Activated CD8-positive, alpha-beta memory T cell treated with anti-CD3 and anti-CD28 coated beads for 48 hours (primary cell): ENCODE results near the gene AKAP13.

ENCODE experiments used
- DNase-seq, 3 experiments: peaks; one replicate each; pipeline ENCODE4 v3.0.0-alpha.2; 2020; ENCODE audit warnings: low read depth in 2 of 3, low spot score in 2 of 3

AKAP13 gene

DNA sequence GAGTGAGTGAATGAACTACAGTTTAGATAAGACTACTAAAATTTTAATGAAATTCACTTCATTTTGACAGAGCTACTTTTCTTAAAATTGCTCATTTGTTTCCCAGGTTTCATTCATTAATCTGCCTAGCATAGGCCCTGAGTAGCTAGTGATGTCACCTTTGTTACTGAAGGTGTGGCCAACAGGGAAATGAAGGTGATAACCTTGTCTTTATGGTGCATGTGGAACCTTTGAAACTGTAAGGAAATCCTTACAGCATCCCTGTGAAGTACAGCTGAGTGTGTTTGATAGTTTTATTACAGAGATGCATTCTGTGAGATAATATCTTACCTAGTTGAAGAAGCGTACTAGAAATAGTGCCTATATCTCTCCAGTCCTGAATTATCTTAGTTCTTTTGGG is 112.9 kb downstream of the AKAP13 start:
- DNase-seq: no peak

DNA sequence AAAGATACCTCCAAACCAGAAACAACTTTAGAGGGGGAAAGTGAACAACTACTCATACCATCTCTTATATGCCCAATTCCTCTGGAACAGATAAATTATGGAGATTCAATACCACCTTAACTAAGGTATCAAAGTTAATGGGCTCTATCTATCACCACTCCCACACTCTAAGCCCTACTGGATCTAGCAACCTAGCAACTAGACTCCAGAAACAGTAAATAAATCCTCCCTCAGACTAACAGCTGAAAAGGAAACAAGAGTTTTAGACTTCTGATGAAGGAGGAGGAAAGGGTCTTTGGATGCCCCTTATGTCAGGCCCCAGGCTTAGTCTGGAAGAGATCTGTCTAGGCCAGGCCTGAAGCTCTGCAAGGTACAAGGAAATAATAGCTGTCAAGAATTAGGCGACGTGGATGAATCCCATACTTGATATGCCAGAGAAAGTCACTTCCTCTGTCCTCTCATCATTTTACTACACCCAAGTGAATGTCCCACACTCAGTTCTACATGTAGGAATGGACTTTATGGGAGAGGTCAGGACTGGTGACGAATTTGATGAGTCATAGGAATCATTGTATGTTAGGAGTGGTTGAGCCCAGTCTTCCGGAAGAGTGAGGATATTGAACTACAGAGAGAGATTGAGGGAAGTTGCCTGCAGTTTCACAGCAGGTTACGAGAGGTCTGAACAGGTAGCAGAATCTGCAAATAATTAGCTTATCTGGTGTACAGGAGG is 113.8 kb downstream of the AKAP13 start:
- no peak for DNase-seq

DNA sequence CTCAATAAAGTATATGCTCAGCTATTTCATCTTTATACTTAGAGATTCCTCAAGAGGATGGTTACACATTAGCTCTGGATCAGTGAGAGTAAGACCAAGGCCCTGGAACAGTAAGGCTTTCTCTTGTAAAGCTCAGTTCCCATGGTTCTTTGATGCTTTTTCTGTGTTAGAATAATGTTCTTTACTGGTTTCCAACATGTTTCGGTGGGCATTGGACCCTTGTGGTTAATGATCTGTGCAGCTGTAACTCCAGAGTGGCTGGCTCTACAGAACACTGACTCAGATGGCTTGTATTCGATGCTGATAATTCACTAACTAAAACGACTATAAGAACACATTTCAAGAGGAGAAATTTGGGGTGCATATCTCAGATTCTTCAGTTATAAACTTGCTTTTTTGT is 114.7 kb downstream of the AKAP13 start:
- DNase-seq: no peak

DNA sequence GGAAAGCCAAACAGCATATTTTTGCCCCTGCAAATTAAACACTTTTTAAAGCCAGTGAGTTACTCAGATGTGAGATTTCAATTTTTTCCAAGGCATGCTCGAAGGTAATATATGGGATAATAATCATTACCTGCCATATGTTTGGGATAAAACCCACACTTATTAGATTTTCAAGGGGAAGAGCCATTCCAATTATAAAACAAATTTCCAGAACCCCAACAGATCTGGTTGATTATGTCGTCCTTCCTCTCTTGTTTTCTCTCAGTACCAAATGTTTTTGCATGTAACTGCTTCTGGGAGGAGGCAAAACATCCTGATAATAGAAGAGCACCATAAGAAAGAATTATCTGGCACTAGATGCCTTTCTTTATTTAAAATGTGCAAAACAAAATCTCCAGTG is 115.1 kb downstream of the AKAP13 start:
- DNase-seq: no peak

DNA sequence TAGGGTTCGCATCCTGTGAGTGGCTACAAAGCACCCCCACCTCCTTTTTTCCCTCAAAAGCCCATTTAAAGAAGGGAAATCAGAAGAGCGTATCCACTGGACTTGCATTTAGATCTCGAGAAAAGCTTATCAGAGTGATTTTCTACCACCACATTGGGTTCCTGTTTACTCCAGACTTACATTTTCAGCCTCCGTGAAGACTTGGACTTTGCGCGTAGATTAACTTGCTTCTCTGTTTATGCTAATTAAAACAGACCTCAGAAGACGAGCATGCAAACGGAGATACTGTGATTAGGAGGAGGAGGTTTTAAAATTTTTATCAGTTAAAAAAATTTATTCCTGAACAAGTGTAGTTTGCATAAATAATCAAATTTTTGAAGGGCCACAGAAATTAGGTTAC is 115.7 kb downstream of the AKAP13 start:
- DNase-seq: no peak

DNA sequence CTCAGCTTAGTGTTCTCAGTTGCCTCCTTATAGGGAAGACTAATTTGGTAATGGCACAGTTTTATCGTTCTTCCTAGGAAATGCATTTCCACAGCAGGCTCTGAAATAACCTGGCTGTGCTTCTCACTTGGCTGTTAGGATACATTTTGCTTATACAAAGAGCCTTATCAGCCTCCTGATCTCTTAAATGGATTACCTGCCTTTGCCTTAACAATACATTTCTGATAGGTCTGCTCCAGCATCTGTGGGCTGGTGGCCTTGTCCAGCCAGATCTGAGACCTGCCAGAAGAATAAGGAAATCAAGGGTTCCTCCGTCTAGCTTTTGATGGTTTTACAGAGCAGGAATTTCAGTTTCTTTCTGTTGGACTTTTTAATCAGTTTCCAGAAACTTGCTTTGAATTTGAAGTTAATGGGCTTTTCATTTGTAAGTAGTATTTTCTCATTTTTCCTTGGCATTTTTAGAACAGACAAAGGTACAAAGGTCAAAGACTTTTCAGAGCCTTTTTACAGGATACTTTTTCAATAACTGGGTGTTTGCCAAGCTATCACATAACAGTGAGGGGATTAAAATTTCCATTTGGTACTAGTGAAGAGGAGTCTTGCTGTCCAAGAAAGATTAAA is 116.3 kb downstream of the AKAP13 start:
- DNase-seq: no peak

DNA sequence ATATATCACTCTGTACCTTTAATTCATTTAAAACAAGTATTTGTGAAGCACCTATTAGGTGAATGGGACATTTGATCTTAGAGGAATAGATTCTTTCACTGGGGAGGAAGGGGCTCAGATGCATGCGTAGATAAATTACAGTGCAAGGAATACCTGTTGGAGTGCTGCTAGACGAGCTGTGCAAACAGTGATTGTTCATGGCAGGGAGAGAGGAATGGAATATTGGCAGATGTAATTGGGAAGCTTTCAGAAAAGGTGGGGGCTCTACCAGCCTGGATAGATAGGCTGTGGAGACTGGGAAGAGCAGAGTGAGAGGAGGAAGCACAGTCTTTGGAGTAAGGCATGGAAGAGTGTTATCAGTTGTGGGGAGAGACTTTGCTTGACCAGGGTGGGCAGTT is 116.8 kb downstream of the AKAP13 start:
- DNase-seq: no peak

DNA sequence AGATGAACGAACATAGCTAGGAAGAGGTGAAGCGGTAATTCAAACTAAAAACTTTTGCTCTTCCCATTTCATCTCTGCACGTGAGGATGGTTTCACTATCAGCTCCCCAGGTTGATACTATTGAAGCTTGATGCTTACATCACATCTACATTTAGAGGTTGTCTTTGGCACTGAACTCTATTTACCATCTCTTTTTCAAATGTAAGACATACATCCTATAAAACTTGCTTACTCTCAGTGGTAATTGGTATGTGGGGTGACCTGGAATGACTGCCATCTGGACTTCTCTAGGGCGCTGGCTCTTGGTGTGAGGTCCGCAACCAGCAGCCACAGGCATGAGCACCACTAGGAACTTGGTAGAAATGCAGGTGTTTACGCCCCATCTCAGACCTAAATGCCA is 118.1 kb downstream of the AKAP13 start:
- DNase-seq: no peak

DNA sequence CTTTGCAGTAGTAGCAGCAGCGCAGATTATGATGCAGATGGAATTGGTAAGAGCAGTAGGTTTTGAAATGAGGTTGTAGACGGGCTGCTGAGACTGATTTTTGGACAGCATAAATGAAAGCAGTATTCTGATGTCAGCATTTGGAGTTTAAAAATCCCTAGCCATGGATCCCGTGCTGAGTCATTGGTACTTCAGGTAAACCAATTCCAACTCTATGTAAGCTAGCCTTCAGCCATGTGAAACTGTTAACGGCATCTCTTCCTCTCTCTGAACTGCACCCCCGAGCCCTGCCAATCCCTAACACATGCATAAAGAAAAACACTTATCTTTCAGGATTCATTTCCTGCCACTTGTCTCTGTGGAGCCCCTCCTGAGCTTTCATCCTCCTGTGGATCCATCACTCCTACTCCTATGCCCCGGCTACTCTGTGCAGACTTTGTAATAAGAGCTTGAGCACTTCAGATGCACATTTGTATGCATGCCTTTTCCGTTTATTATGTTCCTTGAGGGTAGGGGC is 119.0 kb downstream of the AKAP13 start:
- DNase-seq: no peak

DNA sequence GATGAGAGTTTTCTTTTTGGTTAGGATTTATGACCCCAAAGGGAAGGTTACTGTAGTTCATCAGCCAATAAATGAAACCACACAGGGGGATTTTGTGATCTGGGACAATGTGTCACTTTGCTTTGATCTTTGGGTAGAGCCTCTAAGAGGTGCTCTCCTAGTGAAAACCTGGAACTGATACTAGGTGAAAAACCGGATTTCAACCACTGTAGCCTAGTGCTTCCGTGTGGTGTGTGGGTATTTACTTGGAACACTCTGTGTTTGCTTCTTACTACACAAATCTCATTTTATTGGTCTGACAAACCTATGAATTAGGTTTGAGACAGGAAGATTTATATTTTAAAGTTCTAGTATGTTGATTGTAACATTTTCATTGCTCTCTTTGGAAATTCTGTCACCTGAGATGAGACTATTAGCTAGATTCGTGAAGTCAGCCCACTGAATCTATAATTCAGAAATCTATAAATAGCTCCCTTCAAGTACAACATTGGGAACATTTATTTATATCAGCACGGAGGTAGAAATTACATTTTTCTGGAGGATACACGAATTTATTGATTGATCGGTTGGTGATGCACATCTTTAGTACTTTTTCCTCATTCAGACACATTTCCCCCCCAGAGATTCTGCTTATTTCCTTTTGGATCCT is 119.8 kb downstream of the AKAP13 start:
- no peak for DNase-seq

DNA sequence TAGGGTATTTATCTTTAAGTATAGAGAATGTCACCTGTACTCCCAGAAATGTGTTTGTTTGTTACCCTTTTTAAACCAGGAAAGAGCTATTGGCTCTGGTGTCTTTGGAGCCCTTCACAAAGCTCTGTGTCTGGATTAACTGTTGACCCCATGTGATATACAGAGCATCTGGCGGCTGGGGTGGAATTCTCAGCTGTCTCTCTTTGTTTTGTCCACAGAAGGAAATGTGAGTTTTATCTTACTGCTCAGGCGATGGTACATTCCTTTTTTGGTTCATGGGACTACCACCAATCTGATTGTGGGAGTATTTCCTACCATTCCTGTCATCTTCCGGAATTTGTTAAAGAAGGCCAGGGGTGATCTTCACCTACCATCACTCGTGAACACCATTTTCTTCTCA is 120.3 kb downstream of the AKAP13 start:
- DNase-seq: no peak

DNA sequence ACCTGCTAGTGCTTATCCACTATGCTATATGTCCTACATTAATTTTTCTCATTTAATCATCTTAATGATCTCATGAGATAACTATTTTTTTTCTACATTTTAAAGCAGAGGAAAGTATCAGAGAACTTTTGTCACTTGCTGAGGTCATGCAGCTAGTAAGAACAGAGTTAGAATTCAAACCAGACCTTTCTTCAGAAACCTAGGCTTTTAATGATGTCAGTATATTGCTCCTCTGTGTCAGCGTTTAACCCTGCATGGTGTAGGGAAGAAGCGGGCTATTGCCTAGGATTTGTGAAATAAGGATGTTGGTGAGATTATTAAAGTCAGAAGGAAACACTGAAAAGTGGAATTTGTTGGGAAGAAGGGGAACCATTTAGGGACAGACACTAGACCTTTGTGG is 121.2 kb downstream of the AKAP13 start:
- DNase-seq: no peak

DNA sequence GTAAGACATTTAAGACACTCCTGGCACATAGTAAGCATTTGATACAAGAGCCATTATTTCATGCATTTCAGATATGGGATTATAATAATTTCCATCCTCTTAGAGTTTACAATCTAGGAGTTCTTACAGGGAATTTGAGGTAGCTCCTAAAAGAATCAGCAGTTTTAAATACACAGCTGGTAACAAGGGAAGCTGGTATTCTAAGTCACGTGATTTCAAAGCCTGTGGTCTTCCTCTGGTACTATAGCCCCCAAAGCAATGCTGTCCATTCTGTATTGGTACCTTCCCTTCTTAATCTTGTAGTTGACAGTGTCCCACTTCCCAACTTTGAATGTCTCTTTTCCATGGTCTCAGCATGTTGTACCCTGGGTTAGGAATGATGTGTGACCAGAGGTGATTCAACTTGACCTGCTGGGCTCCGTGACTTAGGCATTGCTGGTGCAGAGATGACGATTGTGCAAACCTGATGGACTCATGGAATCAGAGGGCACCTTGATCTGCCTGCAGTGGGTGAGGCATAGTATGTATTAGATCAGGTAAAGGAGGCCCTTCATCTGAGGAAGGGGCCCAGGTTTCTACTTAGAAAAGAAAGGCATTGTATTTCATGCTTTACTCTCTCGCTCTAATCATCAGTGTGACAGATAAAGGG is 122.9 kb downstream of the AKAP13 start:
- DNase-seq: no peak

DNA sequence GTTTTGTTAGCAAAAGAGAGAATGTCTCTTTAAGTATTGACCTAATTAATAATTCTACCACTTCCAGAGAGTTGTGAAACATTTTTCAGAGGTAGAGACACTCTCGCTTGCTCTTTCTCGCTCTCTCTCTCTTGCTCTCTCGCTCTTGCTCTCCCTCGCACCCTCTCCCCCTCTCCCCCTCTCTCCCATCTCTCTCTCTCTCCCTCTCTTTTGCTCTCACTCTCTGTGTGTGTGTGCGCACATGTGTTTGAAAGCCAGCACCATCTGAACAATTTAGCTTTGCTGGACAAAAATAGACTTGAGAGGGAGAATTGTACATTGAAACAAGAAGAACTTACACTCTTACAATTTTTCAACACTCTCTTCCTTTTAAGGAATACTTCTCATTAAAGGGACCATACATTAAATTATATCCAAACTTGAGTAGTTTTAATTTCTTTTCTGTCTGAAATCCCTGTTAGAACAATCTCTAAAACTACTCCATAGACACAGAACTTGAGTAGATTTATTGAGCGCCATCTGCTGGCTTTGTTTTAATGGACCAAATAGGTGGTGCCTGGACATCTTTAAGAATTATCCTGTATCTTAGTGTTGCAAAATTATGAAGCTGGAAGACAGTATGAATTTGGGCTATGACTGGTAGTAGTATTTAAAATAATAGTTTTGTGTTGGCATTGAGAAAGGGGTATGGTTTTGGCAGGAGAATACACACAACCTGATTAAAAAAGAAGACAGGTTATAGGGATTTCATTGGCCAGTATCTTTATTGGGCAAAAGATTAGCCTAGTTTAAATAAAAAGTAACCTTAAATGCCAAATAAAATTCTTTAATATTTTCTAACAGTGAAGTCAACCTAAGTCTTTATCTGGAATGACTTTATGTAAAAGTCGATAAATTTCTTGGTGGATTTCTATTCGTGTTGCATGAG is 124.6 kb downstream of the AKAP13 start:
- DNase-seq: no peak

DNA sequence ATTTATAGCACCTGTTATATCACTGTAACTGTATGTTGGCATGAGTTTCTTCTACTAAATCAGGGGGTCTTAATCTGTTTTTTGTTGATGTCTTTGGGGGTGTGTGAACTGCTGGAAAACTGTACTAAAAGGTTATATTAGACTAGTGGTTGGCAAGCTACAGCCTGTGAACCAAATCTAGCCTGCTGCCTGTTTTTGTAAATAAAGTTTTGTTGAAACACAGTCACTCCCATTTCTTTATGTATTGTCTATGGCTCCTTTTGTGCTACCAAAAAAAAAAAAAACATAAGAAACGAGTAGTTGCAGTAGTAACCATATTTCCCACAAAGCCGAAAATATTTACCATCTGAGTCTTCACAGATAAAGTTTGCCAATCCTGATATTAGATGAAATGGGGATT is 126.7 kb downstream of the AKAP13 start:
- DNase-seq: no peak

DNA sequence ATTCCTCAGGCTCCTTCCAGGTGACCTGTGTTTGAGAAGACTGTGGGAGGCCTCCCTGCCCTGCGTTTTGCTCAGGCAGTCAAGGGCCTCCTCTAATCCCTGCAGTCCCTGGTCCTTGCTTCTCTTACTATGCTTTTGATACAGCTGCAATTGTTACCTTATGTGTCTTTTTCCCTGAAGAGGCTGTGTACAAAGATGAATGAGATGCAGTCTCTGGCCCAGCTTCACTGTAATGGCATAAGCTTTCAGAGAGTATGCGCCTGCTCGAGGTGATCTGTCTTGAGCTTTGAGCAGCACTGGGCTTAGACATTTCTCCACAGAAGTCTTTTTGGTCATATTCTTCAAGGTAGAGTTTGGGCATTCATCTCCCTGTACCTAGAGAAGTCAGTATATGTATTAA is 129.6 kb downstream of the AKAP13 start:
- DNase-seq: no peak

DNA sequence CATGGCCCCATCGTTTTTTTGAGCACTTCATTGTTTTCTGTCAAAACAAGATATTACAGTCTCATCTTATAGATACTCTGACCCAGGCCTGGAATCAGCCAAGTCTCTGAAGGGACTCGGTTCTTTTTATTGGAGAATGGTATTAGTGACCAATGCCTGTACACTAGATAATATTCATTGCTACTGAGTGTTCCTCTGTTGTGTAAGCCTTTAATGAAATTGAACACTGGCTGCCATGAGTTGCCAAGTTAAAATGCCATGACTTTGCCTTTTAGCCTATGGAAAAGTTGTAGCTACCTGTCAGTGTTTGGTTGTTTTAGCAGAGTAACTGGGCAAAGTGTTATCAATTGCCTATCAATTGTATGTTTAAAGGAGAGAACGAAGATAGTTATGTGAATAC is 134.0 kb downstream of the AKAP13 start:
- DNase-seq: no peak

DNA sequence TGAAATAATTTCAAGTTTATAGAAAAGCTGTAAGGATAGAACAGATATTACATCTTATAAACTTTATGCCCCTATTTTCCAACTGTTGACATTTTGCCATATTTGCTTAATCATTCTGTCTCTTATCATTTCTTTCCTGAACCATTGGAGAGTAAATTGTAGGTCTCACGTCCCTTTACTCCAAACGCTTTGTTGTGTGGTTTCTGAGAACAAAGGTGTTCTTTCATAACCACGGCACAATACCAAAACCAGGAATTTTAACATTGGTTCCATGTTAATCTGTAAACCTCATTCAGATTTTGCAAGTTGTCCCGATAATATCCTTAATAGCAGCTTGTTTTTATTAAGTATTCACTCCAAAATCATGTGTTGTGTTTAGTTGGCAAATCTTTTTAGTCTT is 134.8 kb downstream of the AKAP13 start:
- DNase-seq: no peak

DNA sequence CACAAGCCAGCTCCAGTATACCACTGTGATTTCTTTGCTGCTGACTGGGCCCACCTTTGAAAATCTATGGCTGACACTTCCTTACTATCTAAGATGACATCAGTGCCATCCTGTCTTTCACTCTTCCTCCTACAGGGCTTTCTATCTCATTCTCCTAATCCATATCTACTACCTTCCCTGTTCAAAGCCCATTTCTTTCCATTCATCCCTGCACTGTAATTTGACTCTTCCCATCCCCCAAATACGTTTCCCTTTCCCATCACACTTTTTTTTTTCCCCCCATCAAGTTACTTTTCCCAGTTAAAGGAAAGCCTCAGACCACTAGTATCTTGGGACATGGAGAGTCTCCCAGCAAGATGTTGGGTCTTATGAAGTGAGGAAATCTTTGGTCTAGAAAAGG is 136.7 kb downstream of the AKAP13 start:
- DNase-seq: no peak

DNA sequence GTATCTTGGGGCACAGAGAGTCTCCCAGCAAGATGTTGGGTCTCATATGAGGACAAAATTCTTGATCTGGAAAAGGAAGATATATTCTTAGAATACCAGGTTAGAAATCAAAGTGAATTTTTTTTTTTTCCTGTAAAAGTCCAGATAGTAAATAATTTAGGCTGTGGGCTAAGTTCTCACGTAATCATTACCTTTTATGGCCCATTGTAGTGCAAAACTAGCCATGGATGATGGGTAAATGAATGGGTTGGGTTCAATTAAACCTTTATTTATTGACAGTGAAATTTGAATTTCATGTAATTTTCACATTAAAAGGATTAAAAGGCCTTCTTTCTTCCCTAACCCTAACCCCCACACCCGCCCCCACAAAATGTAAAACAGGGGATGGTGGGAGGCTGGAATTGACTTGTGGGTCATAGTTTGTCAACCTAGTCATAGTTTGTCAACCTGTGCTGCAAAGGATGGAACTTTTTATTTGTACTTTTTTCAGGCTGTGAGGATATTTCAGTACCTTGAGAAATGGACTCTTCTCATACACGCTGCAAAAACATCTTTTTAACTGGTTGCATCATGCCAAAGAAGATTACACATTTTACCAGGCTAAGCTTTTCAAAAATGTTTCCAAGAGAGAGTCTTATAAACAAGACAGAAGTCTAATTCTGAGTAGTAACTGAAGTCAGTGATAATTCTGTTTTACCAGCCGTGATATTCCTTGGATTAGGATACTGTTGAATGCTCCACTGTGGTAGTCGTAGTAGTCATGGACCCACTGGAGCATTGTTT is 138.8 kb downstream of the AKAP13 start:
- no peak for DNase-seq
